HEK293T (cell line): ENCODE data around the gene EPGN.

Experiments used
- BHLHE40 ChIP-seq: fragments of 450-650 bp; IDR thresholded peaks from 2 replicates; pipeline ENCODE4 v1.6.1; 2016; ENCODE audit warnings: mild to moderate bottlenecking, moderate library complexity, borderline replicate concordance
- FOXM1 ChIP-seq: fragments of 450-650 bp; IDR thresholded peaks from 2 replicates; pipeline ENCODE4 v1.6.1; 2017; ENCODE audit warnings: mild to moderate bottlenecking, borderline replicate concordance
- NFRKB ChIP-seq: fragments of 450-650 bp; IDR thresholded peaks from 2 replicates; pipeline ENCODE4 v1.6.1; 2016; ENCODE audit warnings: mild to moderate bottlenecking, moderate library complexity
- SP1 ChIP-seq: fragments of 450-650 bp; IDR thresholded peaks from 2 replicates; pipeline ENCODE4 v1.6.1; 2017
- SUZ12 ChIP-seq: fragments of 450-650 bp; IDR thresholded peaks from 2 replicates; pipeline ENCODE4 v1.6.1; 2016; ENCODE audit warnings: mild to moderate bottlenecking
- TARDBP ChIP-seq: fragments of 450-650 bp; IDR thresholded peaks from 2 replicates; pipeline ENCODE4 v1.6.1; 2016

- TF ChIP-seq NFRKB (no peak), FOXM1 (no peak), TARDBP (no peak), SP1 (no peak), SUZ12 (no peak), BHLHE40 (no peak)
These were observed 3.3 kb upstream of the EPGN start for GRCh38 chr4:74305000-74305399.
